Stimulated activated CD8-positive, alpha-beta memory T cell treated with anti-CD3 and anti-CD28 coated beads, Interleukin-15, amount 100 ng/mL, for 4 hours (primary cell): ENCODE measurements around the gene DPYD.

Source experiments
- DNase-seq, 2 donors: peaks; one replicate each; pipeline ENCODE4 v3.0.0-alpha.2; 2020; ENCODE audit warnings: low read depth in 2 of 2

The DPYD gene

DNA sequence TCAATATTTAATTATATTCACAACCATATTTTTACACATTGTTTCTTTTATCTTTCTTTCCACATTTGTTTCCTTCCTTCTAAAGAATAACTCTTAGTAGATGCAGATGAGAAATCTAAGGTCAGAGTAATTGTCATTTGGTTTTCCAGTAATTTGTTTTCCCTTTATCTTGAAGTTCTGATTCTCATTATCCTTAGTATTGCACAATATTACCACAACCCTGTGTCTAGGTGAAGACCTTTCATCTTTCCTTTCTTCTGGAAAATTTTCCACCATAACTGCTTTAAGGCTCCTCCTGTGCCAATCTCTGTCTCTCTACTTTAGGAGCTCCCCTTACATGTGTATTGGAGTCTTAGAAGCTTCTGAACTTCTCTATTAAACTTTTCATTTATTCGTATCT, 209.0 kb downstream of the DPYD start:
- no peak for DNase-seq

DNA sequence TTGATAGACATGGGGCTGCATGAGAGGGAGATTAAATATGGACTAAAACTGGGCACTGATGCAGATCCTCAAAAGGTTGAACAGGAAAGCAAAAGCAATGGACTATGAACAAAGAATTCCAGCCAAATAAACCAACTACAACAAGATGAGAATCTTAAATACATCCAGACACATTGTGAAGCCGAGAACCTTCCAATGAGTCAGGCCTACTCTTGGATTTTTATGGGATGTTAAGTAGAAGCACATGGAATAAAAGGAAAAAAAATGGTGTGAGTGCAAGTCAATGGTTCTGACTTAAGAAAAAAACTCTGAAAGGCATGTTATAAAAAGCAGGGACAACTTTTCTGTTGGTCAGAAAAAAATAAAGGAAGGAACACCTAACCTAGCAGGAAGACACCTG, 227.2 kb downstream of the DPYD start:
- DNase-seq: no peak

DNA sequence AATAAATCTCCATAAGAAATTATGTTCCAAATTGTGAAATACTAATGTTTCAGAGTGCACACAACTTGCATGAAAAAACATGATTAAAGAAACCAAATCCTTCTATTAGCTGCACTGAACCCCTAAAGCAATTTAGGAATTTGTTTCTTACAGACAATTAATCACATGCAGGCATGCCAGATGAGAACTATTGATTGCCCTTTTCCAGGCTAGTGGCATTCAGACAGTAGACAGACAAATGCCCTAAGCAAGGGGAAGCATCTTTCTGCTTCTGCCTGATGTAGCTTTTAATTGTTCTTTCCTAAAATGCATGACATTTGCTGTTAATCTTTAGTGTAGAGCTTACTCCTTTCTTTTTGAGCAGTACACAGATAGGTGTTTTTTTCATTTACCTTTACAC, 229.5 kb downstream of the DPYD start:
- no peak for DNase-seq

DNA sequence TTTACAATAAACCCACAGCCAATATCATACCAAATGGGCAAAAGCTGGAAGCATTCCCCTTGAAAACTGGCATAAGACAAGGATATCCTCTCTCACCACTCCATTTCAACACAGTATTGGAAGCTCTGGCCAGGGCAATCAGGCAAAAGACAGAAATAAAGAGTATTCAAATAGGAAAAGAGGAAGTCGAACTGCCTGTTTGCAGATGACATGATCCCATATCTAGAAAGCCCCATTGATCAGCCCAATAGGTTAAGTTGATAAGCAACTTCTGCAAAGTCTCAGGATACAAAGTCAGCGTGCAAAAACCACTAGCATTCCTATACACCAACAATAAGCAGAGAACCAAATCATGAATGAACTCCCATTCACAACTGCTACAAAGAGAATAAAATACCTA, 235.5 kb downstream of the DPYD start:
- DNase-seq: no peak

DNA sequence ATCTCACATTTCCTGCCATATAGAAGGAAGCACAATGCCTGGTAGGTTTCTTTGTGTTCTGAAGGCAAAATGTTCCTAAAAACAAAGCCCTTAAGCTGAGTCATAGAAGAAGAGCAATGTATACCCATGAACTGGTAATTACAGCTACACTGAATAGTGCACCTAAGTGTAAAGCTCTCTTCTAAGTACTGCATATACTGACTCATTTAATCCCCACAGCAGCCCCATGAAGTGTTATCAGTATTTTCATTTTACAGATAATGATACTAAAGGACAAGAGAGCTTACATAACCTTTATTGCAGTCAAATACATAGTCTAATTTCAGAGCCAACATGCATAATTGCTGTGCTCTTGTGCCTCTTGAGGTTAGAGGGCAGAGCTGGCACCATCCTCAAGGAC, 239.9 kb downstream of the DPYD start:
- no peak for DNase-seq

DNA sequence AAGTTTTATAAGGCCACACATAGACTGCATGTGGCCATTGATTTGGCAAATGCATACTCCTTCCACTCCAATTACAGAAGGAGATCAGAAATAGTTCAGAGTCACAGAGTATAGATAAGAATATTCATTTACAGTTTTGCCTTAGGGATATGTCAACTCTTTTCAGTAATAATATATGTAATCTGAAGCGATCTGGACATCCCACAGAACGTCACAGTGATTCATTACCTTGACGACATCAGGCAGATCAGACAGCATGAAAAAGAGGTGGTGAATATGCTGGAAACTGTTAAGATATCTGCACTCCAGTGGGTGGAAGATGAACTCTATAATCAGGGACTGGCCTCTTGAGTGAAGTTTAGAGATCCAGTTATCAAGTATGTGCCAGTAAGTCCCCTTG, 240.4 kb downstream of the DPYD start:
- no peak for DNase-seq

DNA sequence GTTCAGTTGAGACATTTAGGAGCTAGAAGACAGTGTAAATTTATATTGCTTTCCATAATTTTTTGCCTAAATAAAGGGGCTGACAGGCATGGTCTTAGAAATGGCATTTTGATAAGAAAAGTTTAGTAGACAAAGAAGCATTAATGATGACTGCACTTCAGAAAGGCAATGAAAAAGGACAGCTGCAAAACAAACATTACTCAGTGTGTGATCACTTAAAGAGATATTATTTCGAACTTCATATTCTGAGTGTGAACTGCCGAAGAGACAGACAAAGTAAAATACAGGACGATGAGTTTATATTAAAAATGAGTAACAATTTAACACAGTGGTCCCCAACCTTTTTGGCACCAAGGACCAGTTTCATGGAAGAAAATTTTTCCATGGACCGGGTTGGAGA, 243.1 kb downstream of the DPYD start:
- DNase-seq: no peak

DNA sequence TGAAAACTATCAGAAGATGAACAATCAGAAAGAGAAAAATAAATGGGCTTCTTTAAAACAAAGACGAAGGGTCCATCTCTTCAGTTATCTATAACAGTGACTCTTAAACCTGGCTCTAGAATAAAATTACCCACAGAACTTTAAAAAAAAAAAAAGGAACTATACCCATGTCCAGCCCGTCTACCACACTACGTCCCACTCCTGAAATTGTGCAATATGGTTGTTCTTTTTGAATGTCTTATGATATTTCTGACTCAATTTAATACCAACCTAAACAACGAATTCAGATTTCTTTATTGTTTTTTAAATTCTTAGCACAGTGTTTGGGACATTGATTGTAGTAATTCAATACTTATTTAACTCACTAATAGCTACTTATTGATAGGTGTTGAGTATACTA, 246.3 kb downstream of the DPYD start:
- DNase-seq: no peak

DNA sequence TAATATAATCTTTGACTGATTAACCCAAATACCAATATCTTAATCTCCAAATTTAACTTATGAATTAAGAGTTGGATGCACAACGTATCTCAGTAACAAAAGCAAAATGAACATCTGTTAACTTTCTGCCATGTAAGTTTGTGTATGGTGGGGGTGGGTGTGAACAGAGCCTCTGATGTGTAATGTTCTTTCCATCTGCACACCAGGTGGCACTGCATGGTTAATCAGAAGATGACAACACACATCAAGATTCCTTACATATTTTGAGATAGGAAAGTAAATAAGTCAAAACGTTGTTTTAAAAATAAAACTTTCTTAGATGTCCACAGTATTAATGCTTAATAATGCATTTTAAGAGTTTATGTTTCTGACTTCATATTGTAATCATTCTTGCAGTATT, 251.9 kb downstream of the DPYD start:
- DNase-seq: no peak

DNA sequence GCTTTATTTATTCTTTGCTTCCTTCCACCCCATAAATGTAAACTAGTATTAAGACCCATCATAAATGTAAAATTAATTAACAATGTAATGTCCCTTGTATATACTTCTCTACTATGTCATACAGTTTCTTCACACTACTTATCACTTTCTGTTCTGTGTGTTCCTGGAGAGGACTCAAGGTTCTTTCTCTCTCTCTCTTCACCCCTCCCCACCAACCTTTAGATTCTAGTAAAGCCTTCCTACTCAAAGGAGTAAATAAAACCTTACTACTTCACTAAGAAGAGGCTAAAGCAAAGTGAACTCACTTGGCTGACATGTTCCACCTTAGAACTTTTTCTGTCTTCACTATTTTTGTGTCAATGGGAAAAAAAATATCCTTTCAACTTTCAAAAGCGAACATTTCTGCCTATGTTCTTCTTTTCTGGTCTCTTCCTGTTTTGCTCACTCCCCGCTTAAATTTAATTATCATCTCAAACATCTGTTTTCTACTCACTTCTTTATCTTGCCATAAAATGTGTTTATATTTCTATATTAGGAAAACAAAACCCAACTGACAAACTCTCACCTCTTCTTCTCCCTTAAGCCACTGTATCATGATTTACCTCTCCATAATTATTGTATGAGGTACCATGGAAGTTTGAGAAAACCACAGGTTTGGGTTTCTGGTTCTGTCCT, 260.3 kb downstream of the DPYD start:
- no peak for DNase-seq

DNA sequence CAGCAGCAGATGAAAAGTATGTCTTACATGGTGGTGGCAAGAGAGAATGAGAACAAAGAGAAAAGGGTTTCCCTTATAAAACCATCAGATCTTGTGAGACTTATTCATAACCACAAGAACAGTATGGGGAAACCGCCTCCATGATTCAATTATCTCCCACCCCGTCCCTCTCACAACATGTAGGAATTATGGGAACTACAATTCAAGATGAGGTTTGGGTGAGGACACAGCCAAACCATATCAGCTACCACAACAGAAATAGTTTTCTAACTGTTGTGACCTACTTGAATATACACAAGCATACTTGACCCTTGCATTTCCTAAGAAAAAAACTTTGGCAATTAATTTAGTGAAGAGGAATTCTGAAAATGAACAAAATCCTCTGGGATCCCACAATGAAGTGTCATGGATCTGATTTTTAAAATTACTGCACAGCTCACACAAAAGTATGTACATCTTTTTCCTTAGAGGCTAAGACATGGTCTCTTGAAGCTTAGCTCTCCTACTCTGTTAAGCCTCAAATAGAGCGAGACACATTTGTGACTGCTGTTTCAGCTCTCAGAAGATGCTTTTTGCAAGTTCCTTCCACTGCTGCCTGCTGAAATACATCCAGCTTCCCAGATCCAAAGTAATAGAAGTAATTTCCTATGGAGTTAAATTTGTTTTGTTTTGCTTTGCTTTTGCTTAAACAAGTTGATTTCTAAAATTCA, 265.8 kb downstream of the DPYD start:
- no peak for DNase-seq

DNA sequence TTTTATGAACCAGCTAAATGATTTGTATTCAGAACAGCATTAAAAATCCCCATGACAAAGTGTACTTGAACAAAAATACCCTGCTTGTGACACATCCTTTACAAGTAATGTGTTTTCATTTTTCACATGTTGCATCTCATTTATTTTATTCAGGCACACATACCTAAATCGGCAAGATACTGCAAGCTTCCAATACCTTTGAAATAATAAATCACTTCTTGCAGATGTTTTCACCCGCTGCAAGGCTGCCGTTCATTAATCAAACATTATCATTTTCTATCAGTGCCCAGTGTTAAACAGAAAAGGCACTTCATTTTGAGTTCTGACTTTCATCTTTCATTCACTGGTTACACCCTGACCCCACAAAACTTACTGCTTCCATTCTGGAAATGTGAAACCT, 269.6 kb downstream of the DPYD start:
- no peak for DNase-seq

DNA sequence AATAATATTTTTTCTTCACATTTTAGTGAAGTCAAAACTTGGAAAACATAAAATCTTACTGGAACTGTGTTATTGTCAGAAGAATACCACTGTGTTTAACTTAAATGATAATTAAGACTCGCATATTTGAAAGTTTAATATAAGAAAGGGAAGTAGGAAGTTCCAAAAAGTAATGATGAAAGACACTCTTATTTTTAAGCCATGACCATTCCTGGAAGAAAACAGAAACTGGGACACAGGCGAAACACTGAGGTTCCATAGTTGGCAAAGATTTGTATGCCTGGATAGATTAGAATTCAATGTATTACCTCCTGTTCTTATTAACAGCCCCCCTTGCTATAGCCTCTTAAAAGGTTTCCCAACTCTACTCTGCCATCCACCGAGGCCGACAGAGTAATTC, 271.2 kb downstream of the DPYD start:
- DNase-seq: no peak

DNA sequence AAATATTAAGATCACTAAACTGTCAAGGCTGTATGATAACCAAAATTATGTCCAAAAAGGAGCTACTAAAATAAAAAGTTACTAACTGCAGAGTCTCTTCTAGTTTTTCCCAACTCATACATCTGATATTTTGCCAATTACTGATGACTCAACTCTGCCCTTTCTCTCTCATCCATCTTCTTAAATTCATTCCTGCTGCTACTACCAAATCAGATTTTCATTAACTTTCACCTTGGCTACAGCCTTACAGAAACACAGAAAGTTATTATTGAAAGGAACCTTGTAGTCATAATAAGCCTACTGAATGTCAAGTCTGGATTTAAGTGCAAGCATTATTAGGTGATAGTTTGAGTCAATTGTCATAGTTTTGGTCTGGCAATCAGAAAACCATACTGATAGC, 273.1 kb downstream of the DPYD start:
- DNase-seq: no peak

DNA sequence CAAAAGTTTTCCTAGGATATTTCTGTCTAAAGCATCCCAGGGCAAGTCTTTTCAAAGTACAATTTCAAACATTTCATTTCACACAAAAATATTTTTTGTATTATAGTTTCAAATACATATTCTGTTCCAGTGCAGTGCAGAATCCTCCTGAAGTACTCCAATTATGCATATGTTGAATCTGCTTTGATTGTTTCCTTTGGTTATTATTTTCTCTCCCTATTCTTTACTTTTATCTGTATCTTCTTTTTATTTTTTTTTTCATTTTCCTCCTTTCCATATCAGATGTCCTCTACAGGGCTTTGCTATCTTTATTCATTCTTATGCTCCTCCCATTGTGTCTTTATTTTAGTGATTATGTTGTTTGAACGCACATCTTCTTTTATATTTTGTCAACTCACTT, 274.8 kb downstream of the DPYD start:
- no peak for DNase-seq

DNA sequence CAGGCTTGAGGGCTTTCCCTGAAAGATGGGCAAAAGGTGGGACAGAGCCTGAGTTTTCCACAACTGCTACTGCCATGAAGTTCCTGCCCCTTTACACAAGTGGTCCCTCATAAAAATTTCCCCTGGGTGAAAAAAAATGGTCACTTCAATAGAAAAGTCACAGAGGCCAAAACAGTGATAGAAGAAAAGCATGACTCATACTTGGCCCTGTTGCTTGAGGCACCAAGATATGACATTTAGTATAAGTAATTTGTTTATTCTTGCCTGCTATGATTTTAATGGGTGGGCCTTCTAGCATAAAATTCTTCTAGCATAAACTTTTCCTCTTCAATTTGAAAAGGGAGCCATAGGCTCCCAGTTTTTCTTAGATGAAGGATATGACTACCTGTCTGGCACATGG, 280.2 kb downstream of the DPYD start:
- DNase-seq: no peak

DNA sequence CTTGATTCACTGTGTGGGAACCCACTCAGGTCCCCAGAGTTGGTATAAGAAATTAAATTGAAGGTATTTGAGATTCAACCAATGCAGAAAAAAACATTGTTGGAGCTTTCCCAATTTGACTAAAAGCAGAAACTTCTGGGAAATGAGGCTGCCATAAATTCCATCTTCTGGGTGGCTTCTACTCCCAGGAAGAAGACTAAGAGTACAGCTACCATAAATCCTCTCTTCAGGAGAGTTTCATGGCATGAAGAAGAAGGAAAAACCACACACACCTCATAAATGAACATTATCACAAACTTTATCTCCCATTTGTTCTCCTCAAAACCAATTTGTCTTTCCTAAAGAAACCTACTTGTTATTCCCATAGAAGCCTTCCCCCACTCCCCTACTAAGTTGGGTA, 283.9 kb downstream of the DPYD start:
- no peak for DNase-seq

DNA sequence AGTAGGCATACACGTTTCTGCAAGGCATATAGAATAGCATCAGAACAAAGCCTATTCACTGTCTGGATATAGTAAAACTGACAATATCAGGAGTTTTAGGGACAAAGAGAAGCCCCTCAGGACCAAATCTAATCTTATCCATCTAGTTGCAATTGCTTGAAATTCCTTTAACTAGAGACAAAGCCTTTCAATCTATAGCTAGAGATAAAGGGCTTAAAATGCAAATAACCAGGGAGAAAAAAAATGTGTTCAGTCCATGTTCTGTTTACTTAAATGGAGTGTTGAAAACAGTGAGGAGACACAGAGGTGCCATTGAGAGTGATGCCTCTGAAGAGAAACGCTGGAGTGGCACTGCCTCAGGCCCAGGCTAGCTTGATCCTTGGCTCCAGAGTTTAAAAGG, 286.1 kb downstream of the DPYD start:
- no peak for DNase-seq

DNA sequence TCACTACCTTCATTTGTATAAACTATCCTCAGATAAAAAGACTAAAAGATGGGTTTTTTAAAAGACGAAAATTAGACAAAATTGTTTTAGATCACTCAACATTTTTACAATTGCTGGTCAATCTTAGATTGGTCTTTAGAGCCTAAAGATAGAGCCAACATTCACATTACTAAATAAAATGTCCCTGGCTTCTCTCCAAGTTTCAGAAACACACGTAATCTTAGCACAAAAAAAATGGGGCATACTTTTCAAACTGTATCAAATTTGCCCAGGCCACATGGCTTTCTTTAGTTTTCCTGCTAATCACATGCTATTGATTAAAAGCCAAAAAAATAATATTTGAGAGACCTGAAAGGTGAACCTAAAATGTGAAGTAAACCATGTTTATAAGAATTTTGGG, 288.1 kb downstream of the DPYD start:
- DNase-seq: no peak

DNA sequence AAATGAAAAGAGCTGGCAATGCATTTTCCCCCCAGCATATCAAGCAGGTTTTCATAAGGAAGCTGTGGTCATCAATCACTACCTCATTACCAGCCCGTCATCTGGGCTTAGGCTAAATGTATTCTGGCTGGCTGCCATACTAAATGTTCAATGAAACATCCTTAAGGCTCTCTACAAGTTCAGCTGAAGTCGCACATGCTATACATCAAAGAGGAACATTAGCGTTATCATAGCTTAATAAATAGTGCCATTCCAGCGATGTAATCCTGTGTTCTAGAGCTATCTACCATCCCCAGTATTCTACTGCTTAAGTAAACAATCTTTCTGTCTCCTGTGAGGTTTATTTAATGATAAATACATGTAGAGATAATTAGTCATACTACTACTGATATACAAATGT, 288.8 kb downstream of the DPYD start:
- DNase-seq: no peak

DNA sequence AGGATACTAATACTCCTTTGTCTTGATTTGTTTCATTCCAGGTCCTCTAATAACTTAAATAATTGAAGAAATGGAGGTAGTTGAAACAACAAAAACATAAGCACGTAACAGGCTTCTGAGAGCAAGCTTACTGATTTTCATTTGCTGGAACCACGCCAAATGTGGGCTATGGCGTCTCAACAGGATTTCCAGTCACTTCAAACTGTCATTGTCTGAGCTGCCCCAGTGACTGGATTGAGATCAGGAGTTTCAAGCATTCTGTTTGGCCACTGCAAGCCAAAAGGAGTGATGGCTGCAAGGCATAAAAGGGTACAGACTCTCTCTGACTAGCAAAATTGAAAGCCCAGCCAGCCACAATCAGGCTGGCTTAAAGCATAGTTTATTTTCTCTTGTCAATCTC, 289.9 kb downstream of the DPYD start:
- no peak for DNase-seq

DNA sequence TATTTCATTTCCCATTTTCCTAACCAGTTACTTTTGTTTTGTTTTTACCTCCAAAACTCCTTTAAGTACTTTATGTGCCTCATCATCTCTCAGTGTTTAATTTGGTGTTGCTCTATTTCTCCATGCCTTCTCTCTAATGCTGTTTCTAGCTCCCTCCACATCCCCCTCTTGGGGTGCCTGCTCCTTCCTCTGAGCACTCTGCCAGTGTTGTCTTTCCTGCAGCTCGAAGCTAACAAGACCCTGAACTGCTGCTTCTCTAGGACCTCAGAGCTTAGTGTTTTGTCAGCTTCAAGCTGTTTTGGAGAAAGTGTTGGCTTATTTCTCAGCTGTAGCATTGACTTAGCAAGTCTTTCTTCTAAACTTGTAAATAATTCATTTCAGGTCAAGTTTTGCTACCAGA, 290.6 kb downstream of the DPYD start:
- DNase-seq: no peak

DNA sequence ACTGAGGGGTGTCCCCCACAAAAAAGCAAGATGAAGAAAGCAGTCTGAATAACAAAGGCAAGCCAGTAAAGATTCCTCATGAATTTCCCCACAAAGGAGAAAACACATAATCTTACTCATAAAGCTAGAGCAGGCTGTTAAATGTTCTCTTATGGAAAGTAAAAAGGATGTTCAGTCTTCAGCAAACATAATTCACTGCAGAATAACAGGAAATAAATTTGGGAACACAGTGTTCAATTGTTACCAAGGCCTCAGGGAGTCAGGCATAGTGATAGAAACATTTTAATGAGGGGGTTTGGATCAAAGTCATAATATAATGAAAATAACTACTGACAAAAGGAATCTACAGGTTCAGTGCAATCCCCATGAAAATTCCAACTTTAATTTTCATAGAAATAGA, 297.6 kb downstream of the DPYD start:
- no peak for DNase-seq

DNA sequence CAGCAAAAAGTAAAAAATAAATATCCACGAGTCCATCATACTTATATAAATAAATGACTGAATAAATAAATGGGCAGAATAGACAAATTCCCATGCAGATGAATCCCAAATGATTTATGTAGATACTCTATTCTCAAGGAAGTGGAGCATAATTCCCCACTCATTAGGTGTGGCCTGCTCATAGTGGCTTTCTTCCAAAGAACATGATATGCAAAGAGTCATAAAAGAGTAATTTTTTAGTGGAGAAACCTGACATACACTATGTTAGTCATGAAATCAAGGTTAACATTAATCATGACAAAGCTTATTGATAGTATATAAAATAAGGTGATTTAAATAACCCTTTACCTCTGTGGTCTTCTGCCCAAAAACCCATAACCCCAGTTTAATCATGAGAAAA, 298.9 kb downstream of the DPYD start:
- no peak for DNase-seq
